HFFc6 (cell line): ENCODE measurements around the gene LUZP2. TPM values are rescaled to one million over a fixed set of nuclear protein-coding genes. Genes with fewer than 3 reads are reported as not detected.

Experiments
- DNase-seq: peaks from one replicate; pipeline ENCODE4 v3.0.0-alpha.2; 2018
- H3K27ac Mint-ChIP-seq: 2 replicates; pipeline ENCODE4 v1.8.0; 2020; ENCODE audit warnings: mild to moderate bottlenecking, mixed read lengths
- H3K27me3 Mint-ChIP-seq: 2 replicates; pipeline ENCODE4 v1.8.0; 2021; ENCODE audit warnings: mild to moderate bottlenecking, moderate library complexity, mixed read lengths; ENCODE audit not compliant: insufficient read depth
- H3K36me3 Mint-ChIP-seq: 2 replicates; pipeline ENCODE4 v1.8.0; 2021; ENCODE audit warnings: low read depth, mixed read lengths
- H3K4me1 Mint-ChIP-seq: 2 replicates; pipeline ENCODE4 v1.8.0; 2020; ENCODE audit warnings: low read depth, mixed read lengths
- H3K4me3 Mint-ChIP-seq: 2 replicates; pipeline ENCODE4 v1.8.0; 2020; ENCODE audit warnings: mild to moderate bottlenecking, moderate library complexity, mixed read lengths
- H3K9me3 Mint-ChIP-seq: 2 replicates; pipeline ENCODE4 v1.8.0; 2020; ENCODE audit warnings: mild to moderate bottlenecking, mixed read lengths
- total RNA-seq, 6 experiments: library from RNA; stranded (reverse); fragmentation: NEBNext Ultra II Directional; extraction: Animal tissue kit (Norgen Biotek cat#: 25700); gene quantifications; 2 replicates in 1 of 6; 3 replicates in 5 of 6; pipeline ENCODE4 v1.2.3, GENCODE V29; 2021
- TF ChIP-seq, protein P1 (sequence below): fragments of 200-600 bp; sonication (generic); IDR thresholded peaks from 2 replicates; pipeline ENCODE4 v1.5.0; 2021; ENCODE audit warnings: antibody characterized with exemption, mild to moderate bottlenecking

Gene LUZP2
- total RNA-seq, 6 experiments from 2014 or later = not detected

DNA sequence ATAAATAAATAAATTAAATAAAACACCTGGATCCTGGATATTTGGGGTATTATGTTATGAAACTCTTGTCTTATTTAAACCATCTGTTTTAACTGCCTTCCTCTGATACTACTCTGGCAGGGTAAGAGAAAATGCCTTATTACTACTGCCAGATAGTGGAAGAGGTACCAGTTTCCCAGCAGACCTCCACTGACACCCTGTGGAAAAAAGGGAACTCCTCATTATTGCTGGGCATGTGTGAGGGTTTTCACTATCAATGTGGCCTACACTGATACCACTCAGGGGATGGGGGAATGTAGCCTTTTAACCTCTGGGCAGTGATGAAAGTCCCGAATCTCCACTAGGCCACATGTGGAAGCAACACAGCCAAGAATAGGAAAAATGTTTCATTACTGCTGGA lies 121.0 kb downstream of the LUZP2 start:
- TF ChIP-seq, protein P1, sequence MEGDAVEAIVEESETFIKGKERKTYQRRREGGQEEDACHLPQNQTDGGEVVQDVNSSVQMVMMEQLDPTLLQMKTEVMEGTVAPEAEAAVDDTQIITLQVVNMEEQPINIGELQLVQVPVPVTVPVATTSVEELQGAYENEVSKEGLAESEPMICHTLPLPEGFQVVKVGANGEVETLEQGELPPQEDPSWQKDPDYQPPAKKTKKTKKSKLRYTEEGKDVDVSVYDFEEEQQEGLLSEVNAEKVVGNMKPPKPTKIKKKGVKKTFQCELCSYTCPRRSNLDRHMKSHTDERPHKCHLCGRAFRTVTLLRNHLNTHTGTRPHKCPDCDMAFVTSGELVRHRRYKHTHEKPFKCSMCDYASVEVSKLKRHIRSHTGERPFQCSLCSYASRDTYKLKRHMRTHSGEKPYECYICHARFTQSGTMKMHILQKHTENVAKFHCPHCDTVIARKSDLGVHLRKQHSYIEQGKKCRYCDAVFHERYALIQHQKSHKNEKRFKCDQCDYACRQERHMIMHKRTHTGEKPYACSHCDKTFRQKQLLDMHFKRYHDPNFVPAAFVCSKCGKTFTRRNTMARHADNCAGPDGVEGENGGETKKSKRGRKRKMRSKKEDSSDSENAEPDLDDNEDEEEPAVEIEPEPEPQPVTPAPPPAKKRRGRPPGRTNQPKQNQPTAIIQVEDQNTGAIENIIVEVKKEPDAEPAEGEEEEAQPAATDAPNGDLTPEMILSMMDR = no peak
- DNase-seq = no peak
- no peak overlapping the region for H3K4me3 Mint-ChIP-seq
- no peaks in the 10 kb centered on the region; the same call in 1 of the 2 replicates for H3K27me3 Mint-ChIP-seq
- peaks cover 12% of the 10 kb centered on the region; the same call in 1 of the 2 replicates for H3K9me3 Mint-ChIP-seq
- H3K4me1 Mint-ChIP-seq = peaks cover 7% of the 10 kb centered on the region; the same call in 1 of the 2 replicates
- H3K36me3 Mint-ChIP-seq = no peaks in the 10 kb centered on the region
- H3K27ac Mint-ChIP-seq = no peak overlapping the region

DNA sequence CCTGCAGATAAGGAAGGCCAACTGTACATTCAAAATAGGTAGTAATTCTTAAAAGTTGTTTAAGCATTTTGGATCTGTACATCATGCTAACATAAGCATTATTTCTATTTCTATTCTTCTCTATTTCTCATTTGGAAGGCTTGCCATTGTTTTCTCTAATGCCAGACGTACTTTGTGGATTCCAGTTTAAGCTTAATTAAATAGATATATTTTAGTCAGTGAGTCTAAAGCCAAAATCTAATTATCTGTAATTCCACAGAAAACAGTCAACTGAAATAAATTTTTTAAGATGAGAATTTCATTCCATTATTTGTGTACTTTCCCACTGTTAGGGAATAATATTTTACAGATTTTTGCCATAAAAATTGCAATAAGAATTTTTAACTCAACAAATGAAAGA lies 123.0 kb downstream of the LUZP2 start:
- H3K27me3 Mint-ChIP-seq = no peaks in the 10 kb centered on the region; the same call in 1 of the 2 replicates

DNA sequence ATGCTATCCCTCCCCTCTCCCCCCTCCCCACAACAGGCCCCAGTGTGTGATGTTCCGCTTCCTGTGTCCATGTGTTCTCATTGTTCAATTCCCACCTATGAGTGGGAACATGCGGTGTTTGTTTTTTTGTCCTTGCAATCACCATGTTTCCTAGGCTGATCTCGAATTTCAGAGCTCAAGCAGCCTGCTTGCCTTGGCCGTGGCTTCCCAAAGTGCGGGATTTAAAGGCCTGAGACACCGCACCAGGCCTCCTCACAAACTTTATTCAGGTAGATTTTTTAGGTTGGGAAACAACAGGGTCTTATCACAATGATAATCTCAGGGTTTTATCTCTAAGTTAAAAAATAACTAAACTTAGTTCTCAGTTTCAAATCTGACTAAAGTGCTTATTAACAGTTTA lies 125.4 kb downstream of the LUZP2 start:
- Mint-ChIP-seq H3K9me3 (peaks cover 3% of the 10 kb centered on the region; the same call in 1 of the 2 replicates), H3K4me1 (peaks cover 21% of the 10 kb centered on the region; the same call in 1 of the 2 replicates), H3K27me3 (no peaks in the 10 kb centered on the region; the same call in 1 of the 2 replicates), H3K36me3 (no peaks in the 10 kb centered on the region), H3K27ac (no peak overlapping the region; the same call in 1 of the 2 replicates), H3K4me3 (no peak overlapping the region)
- no peak for DNase-seq
- TF ChIP-seq, protein P1 = no peak

More for the DNA sequence above, 123.0 kb downstream of the LUZP2 start:
- no peak for DNase-seq
- TF ChIP-seq, protein P1 = no peak
- no peak overlapping the region for H3K27ac Mint-ChIP-seq
- H3K9me3 Mint-ChIP-seq = peaks cover 3% of the 10 kb centered on the region; the same call in 1 of the 2 replicates
- no peak overlapping the region for H3K4me3 Mint-ChIP-seq
- H3K4me1 Mint-ChIP-seq = peaks cover 16% of the 10 kb centered on the region; the same call in 1 of the 2 replicates
- H3K36me3 Mint-ChIP-seq = no peaks in the 10 kb centered on the region

DNA sequence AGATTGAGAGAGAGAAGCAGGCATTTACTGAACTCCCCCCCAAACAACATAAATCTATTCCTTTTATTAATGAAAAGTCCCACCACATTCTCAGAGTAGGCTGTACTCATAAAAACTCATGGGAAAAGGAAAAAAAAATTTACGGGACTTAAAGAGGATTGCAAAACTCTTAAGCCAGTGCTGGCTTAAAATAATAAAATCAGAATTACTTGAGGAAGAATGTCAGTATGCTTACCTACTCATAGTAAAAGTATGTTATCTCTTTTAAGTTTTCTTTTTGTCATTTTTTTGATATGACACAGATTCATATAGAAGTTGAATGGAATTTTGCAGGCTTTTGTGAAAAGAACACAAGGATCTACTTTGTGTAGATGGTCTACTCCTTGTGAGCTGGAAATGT lies 126.3 kb downstream of the LUZP2 start:
- Mint-ChIP-seq H3K27me3 (no peaks in the 10 kb centered on the region; the same call in 1 of the 2 replicates), H3K4me3 (peak overlapping the region; percentile 56; the same call in 1 of the 2 replicates), H3K9me3 (peaks cover under 1% of the 10 kb centered on the region; the same call in 1 of the 2 replicates), H3K27ac (peak overlapping the region; percentile 59; the same call in 1 of the 2 replicates), H3K4me1 (peaks cover 21% of the 10 kb centered on the region; the same call in 1 of the 2 replicates), H3K36me3 (no peaks in the 10 kb centered on the region)
- TF ChIP-seq, protein P1 = no peak
- DNase-seq = no peak

DNA sequence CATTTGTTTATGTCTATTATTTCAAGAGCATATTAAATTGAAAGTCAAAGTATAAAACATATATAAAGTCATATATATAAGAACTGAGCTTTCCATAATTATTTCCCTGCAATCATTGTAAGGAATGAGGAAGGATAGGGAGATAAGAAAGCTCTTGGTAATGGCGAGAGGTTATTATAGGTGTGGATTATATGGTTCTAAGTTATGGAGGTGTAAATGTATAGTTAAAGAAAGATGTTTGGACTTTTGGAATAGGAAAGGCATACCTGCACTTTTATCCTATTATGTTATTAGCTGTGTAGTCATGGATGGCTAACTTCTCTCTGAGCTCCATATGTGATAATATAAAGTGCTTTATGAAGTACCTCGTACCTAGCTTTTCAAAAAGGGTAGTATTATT lies 127.6 kb downstream of the LUZP2 start:
- H3K36me3 Mint-ChIP-seq = no peaks in the 10 kb centered on the region
- H3K4me3 Mint-ChIP-seq = no peak overlapping the region
- H3K4me1 Mint-ChIP-seq = peaks cover 21% of the 10 kb centered on the region; the same call in 1 of the 2 replicates
- H3K27ac Mint-ChIP-seq = no peak overlapping the region
- no peaks in the 10 kb centered on the region; the same call in 1 of the 2 replicates for H3K9me3 Mint-ChIP-seq
- H3K27me3 Mint-ChIP-seq = no peaks in the 10 kb centered on the region; the same call in 1 of the 2 replicates
- TF ChIP-seq, protein P1 = no peak
- DNase-seq = no peak
